Endodermal cell (in vitro differentiated cells): ENCODE results near the gene EPS15. TPM values are rescaled to one million over a fixed set of nuclear protein-coding genes. Genes with fewer than 3 reads are reported as not detected.

Experiments used
- DNase-seq: peaks from one replicate; pipeline ENCODE4 v3.0.0-alpha.2; 2017
- H3K27ac ChIP-seq: 2 replicates; pipeline ENCODE4 v1.5.1; 2013; ENCODE audit warnings: mild to moderate bottlenecking, low read depth, low read length, moderate library complexity
- H3K27me3 ChIP-seq: 2 replicates; pipeline ENCODE4 v1.6.1; 2013; ENCODE audit warnings: mild to moderate bottlenecking, low read length, moderate library complexity; ENCODE audit not compliant: insufficient read depth, control insufficient read depth, poor library complexity, severe bottlenecking
- H3K36me3 ChIP-seq: 2 replicates; pipeline ENCODE4 v1.7.0; 2013; ENCODE audit warnings: mild to moderate bottlenecking, low read length, moderate library complexity; ENCODE audit not compliant: control insufficient read depth, insufficient read depth
- H3K4me1 ChIP-seq: one replicate; pipeline ENCODE4 v1.7.0; 2013; ENCODE audit warnings: low read length; ENCODE audit not compliant: control insufficient read depth, insufficient read depth
- H3K4me3 ChIP-seq: 2 replicates; pipeline ENCODE4 v1.5.1; 2013; ENCODE audit warnings: mild to moderate bottlenecking, low read length, moderate library complexity
- H3K9ac ChIP-seq: 2 replicates; pipeline ENCODE4 v1.6.1; 2013; ENCODE audit warnings: mild to moderate bottlenecking, low read length, moderate library complexity; ENCODE audit not compliant: poor library complexity, severe bottlenecking; ENCODE audit errors: extremely low read depth
- H3K9me3 ChIP-seq: 2 replicates; pipeline ENCODE4 v1.6.1; 2013; ENCODE audit warnings: mild to moderate bottlenecking, low read length, moderate library complexity; ENCODE audit not compliant: control insufficient read depth
- H3K27ac Mint-ChIP-seq: 2 replicates; pipeline ENCODE4 v1.8.0; 2020; ENCODE audit warnings: mixed read lengths
- H3K27me3 Mint-ChIP-seq: 2 replicates; pipeline ENCODE4 v1.8.0; 2021; ENCODE audit warnings: mild to moderate bottlenecking, mixed read lengths; ENCODE audit not compliant: insufficient read depth
- H3K36me3 Mint-ChIP-seq: 2 replicates; pipeline ENCODE4 v1.8.0; 2020; ENCODE audit warnings: low read depth, mixed read lengths
- H3K4me1 Mint-ChIP-seq: 2 replicates; pipeline ENCODE4 v1.8.0; 2020; ENCODE audit warnings: mixed read lengths
- H3K4me3 Mint-ChIP-seq: 2 replicates; pipeline ENCODE4 v1.8.0; 2020; ENCODE audit warnings: mild to moderate bottlenecking, moderate library complexity, mixed read lengths
- H3K9me3 Mint-ChIP-seq: 2 replicates; pipeline ENCODE4 v1.8.0; 2020; ENCODE audit warnings: mild to moderate bottlenecking, mixed read lengths
- CTCF ChIP-seq: fragments of 200-600 bp; sonication (generic); conservative IDR thresholded peaks from 2 replicates; pipeline ENCODE4 v1.5.0; 2021; ENCODE audit warnings: antibody characterized with exemption, mild to moderate bottlenecking
- WGBS, 2 experiments: methylation state at CpG; one replicate each; pipeline versions ENCODE4 v1.1.5 to v1.1.7; 2013; ENCODE audit warnings: missing lambda C conversion rate in 2 of 2, mixed read lengths in 1 of 2; ENCODE audit not compliant: insufficient coverage in 1 of 2, insufficient read length in 1 of 2; 5-methylcytosine and 5-hydroxymethylcytosine counted together
- total RNA-seq, 2 donors: library from RNA; stranded (reverse); fragmentation: NEBNext Ultra II Directional in 1 of 2; extraction: Animal tissue kit (Norgen Biotek cat#: 25700) in 1 of 2; gene quantifications; 2 replicates in 1 of 2; 3 replicates in 1 of 2; pipeline ENCODE4 v1.2.1, GENCODE V29; 2021

Gene EPS15
- total RNA-seq, 2 donors from 2014 or later: 45.0 to 46.9 TPM

- TF ChIP-seq CTCF: no peak
- H3K27me3 Mint-ChIP-seq: no peaks in the 10 kb centered on the region
- no peaks in the 10 kb centered on the region for H3K4me1 ChIP-seq
- no peak overlapping the region for H3K27ac ChIP-seq
- H3K9ac ChIP-seq: no peak overlapping the region
- H3K27ac Mint-ChIP-seq: no peak overlapping the region
- DNase-seq: no peak
- peaks cover 13% of the 10 kb centered on the region for H3K4me1 Mint-ChIP-seq
- H3K9me3 Mint-ChIP-seq: no peaks in the 10 kb centered on the region
- H3K36me3 ChIP-seq: no peaks in the 10 kb centered on the region
- no peaks in the 10 kb centered on the region for H3K27me3 ChIP-seq
- 83 to 92% methylated on average over 1 to 4 of the region's 4 CpGs for WGBS, 2 experiments
- H3K9me3 ChIP-seq: no peaks in the 10 kb centered on the region
- no peak overlapping the region for H3K4me3 Mint-ChIP-seq
- no peaks in the 10 kb centered on the region for H3K36me3 Mint-ChIP-seq
- H3K4me3 ChIP-seq: no peak overlapping the region
These were observed 37.0 kb upstream of the EPS15 start for GRCh38 chr1:51555866-51556619.

- Mint-ChIP-seq H3K27ac (no peak overlapping the region), H3K36me3 (no peaks in the 10 kb centered on the region), H3K27me3 (no peaks in the 10 kb centered on the region), H3K9me3 (no peaks in the 10 kb centered on the region), H3K4me3 (no peak overlapping the region), H3K4me1 (peaks cover 8% of the 10 kb centered on the region)
- no peaks in the 10 kb centered on the region for H3K36me3 ChIP-seq
- no peak overlapping the region for H3K9ac ChIP-seq
- no peaks in the 10 kb centered on the region for H3K27me3 ChIP-seq
- WGBS, 2 experiments: 90 to 96% methylated on average over 2 to 3 of the region's 3 CpGs
- H3K27ac ChIP-seq: no peak overlapping the region
- no peak for TF ChIP-seq CTCF
- no peak overlapping the region for H3K4me3 ChIP-seq
- no peaks in the 10 kb centered on the region for H3K4me1 ChIP-seq
- no peaks in the 10 kb centered on the region for H3K9me3 ChIP-seq
- no peak for DNase-seq
These were observed 34.8 kb upstream of the EPS15 start for GRCh38 chr1:51553911-51554310.

- peaks cover under 1% of the 10 kb centered on the region for H3K4me1 Mint-ChIP-seq
- Histone ChIP-seq H3K36me3 (no peaks in the 10 kb centered on the region), H3K27me3 (no peaks in the 10 kb centered on the region), H3K27ac (no peak overlapping the region), H3K4me1 (no peaks in the 10 kb centered on the region), H3K9me3 (no peaks in the 10 kb centered on the region), H3K9ac (no peak overlapping the region), H3K4me3 (no peak overlapping the region)
- DNase-seq: no peak
- no peaks in the 10 kb centered on the region for H3K9me3 Mint-ChIP-seq
- 94 to 98% methylated on average over 7 to 11 of the region's 11 CpGs for WGBS, 2 experiments
- no peaks in the 10 kb centered on the region for H3K27me3 Mint-ChIP-seq
- no peak for TF ChIP-seq CTCF
- H3K4me3 Mint-ChIP-seq: no peak overlapping the region
- no peak overlapping the region for H3K27ac Mint-ChIP-seq
- H3K36me3 Mint-ChIP-seq: no peaks in the 10 kb centered on the region
These were observed 34.1 kb upstream of the EPS15 start for GRCh38 chr1:51552929-51553807.
